Measurements from ENCODE around the gene IRF4.

The IRF4 gene

DNA sequence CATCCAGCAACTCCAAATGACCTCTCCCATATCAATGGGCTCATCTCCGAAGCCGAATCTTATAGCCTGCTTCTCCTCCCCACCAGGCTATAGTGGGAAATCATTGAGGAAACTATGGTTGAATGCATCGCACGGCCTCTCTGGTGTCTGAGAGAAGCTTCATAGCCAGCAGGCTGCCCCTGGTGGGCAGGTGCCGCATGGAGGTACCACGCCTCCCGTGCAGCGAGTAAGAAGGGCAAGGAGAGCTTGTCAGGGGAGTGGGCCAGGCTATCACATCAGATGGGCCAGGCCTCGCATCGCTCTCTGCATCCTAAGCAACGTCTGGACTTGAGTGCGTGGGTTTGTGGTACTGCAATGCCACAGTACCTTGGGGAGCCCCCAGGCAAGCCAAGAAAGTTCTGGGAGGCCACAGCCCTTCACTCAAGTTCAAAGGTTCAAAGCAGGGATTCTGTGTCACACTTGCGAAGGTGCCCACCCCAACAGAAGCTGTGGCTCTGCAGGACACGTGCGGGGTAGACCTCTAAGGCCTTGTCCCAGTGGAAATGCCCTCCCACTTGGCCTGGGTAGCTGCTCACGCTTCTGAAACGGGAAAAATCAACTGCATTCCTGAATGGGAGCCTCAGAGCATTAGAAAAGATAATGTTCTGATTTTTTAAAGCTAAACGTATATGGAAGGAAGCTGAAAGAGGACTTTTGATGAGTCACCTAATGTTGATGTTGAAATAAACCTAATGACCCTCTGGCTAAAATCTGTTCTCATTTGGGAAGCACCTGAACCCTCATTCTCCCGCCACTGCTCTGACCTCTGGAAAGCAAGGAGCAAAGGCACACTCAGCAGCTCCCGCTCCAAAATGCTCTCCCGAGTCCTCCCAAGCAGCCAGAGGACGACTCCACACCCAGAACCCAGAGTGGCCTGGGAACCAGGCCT, 8.4 kb upstream of the IRF4 start:
- no peak for DNase-seq

DNA sequence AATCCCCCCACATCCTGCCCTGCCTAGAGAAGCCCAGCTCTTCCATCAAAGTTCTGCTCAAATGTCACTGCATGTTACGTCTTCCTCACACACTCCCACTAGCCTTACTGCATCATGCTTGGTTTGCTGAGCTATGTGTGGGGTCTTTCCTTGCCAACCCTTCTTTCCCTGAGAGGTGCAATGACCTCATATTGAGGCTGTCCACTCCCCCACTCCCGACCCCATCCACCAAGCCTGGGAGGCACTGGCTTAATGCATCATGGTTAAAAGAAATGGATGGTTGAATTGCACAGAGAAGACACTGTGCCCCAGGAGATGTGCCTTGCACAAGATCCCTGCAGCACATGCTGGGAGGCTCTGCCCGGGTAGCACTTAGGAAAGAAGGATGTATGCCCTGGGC, 7.7 kb upstream of the IRF4 start:
- DNase-seq = no peak

DNA sequence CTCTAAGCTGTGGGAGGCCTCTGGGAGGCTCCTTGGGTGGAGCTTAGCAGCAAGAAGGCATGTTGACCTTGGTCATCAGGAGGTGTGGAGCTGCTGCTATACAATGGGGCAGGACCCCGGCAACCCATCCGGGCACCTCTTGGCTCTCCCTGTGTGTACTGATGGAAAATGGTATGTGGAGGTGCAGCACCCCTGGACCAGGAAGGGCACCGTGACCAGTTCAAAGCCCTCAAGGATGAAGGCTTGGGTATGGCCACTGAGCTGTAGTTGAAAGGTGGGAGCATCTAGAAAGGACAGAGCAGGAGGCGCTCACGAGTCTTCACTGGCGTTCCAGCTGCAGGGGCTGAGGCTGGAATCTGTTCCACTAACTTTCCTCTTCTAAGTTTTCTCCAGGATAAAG, 6.7 kb upstream of the IRF4 start:
- DNase-seq = no peak

DNA sequence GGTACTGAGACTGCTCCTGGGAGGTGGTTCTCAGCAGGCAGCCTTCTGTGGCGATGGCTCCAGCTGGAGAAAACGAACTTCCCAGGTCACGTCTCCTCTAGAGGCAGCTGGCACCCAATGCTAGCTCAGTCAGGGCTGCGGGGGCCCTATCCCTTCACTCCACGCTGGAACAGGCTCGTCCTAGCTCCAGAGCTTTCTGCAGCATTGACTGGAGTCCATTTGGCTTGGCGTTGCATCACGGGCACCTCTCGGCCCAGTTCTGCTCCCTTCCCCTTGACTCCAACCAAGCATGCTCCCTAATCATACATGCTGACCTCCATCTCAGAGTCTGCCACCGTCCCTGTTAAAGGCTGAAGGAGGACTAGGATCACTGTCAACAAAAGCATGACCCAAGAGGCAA, 5.9 kb upstream of the IRF4 start:
- DNase-seq = no peak

DNA sequence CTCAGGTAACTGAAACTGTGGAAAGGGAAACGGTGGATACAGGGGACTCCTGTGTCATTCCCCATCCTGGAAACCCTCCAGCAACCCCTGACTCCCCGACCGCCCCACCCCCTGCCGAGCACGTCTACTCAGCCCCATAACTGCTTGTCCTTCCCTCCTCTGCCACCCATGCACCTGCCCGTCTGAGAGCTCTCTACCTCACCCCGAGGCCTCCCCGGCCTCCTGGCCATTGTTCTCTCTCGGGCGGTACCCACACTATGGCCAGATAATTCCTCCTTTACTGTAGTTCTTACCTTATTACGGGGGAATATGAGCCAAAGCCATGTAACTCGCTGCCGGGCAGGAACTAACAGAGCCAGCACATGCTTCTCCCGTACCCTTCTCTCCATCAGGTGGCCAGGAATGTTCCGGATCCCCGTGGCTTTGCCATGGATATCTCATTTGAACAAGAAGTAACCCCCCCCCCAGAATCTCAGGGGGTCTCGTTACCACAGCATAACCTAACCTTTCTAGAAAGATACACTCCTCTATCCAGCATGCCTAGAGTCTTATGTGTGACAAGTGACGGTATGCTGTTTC, 4.8 kb upstream of the IRF4 start:
- no peak for DNase-seq

DNA sequence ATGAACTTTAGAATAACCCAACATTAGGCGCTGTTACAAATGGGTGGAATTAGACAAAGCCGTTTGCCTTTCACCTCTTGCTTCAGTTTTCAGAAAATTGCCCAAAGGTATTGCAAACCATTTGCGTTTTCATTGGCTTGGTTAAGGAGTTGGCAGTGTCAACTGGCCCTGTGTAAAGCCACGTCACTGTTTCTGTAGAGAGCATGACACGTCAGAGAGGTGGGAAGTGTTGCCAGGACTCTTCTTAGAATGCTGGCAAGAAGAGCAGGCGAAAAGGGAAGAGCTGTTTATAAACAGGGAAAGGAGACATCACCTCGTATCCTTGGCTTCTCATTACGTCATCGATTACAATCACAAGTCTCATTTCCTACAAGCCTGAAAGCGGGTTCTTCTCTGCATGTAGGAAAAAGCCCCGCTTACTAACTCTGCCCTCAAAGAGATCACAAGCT, 4.2 kb upstream of the IRF4 start:
- DNase-seq = no peak

DNA sequence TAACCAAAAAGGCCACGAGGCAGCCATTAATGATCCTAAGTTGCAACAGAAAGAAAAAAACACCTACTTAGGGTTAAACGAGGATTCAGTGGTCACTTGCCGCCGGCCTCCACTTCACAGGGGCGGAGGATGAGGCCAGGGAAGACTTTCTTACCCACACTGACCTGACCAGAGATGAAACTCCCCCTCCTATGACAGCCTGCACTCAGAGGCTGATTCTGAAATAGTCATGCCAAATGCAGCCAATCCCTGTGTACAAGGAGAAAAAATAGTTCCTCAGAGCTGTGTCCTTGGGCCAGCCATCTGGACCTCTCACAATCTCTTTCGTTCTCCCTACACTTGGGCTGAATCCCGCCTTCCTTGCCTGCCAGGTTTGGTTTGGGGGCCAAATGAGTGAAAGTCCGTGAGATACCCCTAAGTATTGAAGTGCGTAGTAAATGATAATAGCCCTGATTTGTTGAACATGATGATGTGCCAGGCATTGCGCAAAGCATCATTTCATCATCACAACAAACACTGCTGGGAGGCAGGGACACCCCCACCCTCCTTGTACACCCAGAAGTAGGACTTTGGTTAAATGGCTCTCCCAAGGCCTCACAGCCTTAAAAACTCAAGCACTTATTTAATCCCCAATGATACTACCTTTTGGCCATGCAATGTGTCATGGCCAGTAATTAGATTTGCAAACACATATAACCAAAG, 3.2 kb upstream of the IRF4 start:
- no peak for DNase-seq

DNA sequence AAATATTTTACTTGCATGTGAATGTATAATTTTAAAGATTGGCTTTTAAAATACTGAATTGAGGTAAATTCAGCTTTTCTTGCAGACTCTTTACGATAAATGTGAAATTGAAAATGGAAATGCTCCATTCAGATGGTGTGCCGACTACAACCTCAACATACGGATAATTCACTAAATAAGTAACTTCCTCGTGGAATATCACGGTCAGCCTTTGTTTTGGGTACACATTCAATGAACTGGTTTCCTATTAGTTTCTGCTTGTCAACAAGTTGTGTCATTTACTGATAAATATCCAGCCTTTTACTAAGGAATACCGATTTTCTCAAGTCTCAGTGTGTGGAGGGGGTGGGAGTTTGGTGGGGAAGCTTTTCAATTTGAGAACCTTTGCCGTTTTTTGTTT, 2.4 kb upstream of the IRF4 start:
- DNase-seq = no peak

DNA sequence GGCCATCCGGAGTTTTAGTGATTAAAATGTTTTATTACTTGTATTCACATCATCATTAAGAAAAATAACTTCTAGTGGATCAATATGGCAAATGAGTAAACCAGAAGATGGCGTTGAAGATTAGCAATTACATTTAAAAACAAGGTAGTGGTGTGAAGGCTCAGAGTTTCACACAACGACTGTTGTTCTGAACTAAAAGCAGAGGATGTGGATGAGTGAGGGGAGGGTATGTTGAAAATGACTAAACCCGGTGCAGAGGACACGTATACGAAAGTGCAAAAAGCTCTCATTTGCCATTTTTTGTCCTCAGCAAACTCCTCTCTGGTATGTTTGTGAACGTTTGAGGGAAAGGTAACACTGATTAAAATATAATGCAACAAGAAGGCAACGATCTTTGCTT, 1.9 kb upstream of the IRF4 start:
- no peak for DNase-seq

DNA sequence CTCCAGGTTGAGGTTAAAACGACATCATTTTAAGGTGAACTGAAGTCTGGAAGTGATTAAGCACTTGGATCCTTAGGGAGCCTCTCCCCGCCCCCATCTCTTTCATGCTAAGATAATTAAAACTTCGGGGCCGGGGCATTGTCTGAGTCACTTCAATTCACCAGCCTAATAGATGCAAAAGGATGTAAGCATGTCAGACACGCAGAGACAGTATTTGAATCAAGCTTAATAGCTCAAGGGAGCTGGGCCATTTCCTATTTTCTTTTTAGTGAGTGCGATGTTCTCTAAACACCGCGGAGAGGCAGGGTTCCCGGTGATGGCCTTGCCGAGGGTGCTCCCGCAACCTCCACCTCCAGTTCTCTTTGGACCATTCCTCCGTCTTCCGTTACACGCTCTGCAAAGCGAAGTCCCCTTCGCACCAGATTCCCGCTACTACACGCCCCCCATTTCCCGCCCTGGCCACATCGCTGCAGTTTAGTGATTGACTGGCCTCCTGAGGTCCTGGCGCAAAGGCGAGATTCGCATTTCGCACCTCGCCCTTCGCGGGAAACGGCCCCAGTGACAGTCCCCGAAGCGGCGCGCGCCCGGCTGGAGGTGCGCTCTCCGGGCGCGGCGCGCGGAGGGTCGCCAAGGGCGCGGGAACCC, 516 bp upstream of the IRF4 start:
- no peak for DNase-seq

DNA sequence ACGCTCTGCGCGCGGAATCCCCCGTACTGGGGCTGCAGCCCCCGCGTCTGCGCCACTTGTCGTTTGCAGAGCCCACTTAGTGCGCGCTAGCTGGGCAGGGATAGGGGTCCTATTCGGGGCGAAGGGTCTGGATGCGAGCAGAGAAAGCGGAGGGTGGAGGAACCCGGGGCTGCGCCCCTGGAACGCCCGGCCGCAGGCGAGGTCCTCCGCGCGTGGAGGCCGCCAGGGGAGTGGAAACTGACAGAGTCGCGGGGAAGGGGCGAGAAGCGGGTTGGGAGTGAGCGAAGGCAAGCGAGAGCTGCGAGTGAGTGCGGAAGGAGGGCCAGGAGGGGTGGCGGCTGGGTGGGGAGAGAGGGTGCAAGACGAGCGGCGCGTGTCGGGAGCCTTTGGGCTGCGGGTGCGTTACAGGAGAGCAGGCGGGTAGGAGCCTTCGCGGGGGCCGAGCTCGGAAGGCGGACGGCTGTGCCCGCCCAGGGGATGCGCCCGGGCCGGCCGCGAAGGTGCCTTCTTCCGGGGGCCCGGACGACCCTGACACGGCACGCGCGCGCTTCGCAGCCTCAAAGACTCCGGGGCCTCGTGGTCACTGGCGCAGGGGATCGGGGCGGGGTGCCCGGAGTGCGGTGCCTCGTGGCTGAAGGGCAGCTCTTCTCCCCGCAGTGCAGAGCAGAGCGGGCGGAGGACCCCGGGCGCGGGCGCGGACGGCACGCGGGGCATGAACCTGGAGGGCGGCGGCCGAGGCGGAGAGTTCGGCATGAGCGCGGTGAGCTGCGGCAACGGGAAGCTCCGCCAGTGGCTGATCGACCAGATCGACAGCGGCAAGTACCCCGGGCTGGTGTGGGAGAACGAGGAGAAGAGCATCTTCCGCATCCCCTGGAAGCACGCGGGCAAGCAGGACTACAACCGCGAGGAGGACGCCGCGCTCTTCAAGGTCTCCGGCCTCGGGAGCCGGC, 1.2 kb downstream of the IRF4 start:
- DNase-seq = no peak

DNA sequence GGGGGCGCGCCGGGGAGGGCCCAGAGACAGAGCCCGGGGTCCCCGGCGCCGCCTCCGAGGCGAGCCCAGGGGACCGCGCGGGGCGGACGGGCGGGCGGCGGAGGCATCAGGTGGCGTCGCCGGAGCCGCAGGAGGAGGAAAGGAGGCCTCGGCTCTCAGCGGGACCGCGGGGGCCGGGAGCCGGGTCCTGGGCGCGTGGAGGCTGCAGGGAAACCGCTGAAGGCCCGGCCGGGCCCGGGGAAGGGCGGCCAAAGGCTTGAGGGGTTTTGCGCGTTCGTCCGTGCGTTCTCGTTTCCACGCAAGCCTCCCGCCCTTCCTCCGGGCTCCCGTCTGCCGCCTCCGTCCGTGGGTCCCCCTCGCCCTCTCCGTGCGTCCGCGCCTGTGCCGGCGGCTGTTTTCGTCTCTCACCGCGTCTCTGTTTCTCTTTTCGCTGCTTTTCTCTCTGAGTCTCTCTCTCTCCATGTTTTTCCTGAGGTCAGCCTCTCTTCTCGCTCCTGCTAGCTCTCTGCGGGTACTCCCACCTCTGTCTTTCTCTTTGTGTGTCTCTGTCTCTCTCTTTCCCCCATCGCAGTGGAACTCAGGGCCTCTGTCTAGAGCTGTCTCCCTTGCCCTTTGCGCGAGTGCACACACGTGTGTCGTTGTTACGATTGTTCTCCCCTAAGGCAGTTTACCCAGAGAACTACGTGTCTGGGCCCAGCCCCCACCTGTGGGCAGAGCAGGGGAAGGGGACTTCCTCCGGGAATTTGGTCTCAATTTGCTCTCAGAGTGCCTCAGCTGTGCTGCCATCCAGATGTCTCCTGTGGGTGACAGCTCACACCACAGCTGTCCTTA, 2.1 kb downstream of the IRF4 start:
- no peak for DNase-seq

DNA sequence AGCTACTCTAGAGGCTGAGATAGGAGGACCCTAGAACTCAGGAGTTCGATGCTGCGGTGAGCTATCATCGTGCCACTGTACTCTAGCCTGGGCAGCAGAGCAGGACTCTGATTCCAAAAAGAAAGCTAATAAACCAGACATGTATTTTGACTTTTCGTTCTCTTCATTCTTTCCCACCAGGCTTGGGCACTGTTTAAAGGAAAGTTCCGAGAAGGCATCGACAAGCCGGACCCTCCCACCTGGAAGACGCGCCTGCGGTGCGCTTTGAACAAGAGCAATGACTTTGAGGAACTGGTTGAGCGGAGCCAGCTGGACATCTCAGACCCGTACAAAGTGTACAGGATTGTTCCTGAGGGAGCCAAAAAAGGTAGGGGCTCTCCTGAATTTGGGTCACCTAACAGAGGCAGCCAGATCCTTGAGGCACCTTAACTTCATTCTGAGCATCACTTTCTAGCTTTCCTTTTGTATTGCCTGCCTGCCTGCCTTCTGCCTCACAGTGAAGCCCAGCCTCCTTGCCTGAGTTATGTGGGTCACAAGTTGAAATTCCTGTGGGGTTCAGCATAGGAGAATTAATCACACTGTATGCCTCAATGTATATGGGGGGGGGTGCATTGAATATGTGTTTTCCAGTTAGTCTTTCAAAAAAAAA, 3.2 kb downstream of the IRF4 start:
- no peak for DNase-seq

DNA sequence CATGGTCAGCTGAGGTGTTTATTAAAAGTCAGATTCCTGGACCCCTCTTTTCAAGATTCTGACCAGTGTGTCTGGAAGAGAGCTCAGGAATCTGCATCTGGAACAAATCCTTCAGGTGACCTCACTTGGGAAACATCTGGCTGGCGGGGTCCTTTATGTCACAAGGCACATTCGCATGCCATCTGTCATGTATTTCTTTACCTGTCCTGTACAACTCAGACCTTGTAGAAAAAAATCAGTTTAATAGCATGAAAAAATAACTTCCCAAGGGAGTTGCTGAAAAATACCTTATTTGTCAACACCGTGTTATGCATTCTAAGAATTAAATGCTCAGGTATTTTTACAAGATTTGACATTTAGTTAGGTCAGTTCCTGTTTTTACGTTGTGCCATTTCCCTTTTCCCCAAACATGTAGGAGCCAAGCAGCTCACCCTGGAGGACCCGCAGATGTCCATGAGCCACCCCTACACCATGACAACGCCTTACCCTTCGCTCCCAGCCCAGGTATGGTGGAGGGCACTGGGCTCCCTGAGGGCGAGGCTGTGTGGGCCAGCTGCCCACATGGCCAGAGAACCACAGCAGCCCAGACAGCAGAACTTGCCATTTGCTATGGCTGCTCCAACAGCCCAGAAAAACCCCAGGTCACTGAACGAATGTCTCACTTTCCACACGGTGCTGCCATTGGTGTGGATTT, 4.0 kb downstream of the IRF4 start:
- no peak for DNase-seq

DNA sequence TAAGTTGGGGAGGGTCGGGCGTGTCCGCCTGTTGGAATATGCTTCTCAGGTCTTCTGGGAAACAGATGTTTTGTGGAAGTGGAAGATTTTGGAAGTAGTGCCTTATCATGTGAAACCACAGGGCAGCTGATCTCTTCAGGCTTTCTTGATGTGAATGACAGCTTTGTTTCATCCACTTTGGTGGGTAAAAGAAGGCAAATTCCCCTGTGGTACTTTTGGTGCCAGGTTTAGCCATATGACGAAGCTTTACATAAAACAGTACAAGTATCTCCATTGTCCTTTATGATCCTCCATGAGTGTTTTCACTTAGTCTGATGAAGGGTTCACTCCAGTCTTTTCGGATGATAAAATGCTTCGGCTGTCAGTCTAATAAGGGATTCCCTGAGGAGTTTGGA, 4.6 kb downstream of the IRF4 start:
- DNase-seq = no peak

DNA sequence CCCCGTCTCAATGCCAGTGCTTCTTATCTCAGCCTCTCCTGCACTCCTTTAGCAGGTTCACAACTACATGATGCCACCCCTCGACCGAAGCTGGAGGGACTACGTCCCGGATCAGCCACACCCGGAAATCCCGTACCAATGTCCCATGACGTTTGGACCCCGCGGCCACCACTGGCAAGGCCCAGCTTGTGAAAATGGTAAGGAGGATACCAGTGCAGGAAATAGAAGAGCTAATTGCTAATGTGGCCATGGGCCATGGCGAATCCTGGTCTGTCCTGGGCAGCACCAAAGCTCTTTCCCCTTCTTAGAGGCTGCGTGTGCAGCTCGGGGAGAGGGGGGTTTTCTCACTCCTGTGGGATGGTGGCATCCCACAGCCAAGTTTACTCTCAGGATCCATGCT, 5.5 kb downstream of the IRF4 start:
- no peak for DNase-seq

DNA sequence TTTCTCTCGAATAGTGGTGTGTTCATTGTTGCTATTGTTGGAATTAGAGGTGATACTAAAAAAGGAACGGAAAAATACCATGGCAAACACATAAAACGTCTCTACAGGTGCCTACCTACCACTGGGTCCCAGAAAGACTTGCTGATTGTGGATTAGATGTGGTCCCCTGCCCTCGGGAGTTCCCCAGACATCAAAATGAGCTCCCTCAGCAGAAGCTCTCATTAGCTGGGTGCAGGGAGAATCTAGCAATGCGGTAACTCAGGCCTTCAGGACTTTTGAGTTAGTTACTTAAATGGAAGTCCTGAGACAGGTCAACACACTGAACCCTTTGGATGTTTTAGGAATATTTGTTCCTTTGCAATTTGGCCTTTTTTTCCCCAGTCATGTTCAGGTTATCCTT, 6.1 kb downstream of the IRF4 start:
- no peak for DNase-seq

DNA sequence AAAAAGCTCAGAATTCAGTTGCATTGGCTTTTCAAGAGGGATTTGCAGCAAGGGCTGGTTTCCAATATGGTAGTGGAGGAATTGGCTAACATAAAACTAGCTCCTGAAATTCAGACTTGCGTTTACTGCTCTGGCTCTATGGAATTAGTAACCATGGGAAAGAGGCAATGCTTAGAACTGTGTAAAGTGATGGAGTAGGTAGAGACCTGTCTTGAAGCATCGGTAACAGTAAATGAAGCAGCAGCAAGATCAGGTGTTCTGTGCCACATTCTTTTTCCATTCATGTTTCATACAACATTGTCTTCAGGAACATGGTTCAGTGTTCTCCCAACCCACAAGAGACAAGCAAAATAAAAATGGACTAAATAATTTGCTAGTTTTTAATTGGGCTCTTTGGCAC, 6.5 kb downstream of the IRF4 start:
- DNase-seq = no peak

DNA sequence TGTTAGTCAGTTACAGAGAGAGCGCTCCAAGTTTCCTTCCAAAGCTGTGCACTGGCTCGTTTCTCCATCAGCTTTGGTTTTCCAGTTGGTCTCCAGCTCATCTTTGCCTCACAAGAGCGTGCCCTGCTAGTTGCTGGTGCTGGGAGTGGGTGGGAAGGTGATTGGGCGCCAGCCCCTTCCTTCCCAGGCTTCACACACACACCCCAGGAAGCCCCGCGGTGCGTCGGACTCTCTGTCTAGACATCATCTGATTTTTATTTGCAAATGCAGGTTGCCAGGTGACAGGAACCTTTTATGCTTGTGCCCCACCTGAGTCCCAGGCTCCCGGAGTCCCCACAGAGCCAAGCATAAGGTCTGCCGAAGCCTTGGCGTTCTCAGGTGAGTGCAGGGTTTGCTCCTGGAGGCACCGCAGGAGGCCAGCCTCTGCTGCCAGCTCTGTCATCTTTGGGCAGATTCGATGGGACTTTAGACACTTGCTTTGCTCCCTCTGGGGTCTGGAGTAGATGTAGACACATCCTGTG, 7.1 kb downstream of the IRF4 start:
- DNase-seq = no peak
